Stimulated activated memory B cell treated with anti-CD40 and anti-IgM and Interleukin-4, amounts not matched to agents 10 μg/mL and 1 μg/mL and 100 μg/mL, for 72 hours (primary cell): ENCODE measurements around the gene ARID1B.

Source experiments
- ATAC-seq: fragments of 150-1000 bp; cut with Tn5 transposase; 2 replicates; pipeline ENCODE4 v1.10.0; 2021
- H3K27ac Mint-ChIP-seq: one replicate; pipeline ENCODE4 v1.8.0; 2022; ENCODE audit warnings: mild to moderate bottlenecking, mixed read lengths
- H3K27me3 Mint-ChIP-seq: one replicate; pipeline ENCODE4 v1.8.0; 2022; ENCODE audit warnings: mixed read lengths
- H3K36me3 Mint-ChIP-seq: one replicate; pipeline ENCODE4 v1.8.0; 2022; ENCODE audit warnings: mixed read lengths
- H3K4me1 Mint-ChIP-seq: one replicate; pipeline ENCODE4 v1.8.0; 2022; ENCODE audit warnings: mixed read lengths
- H3K4me3 Mint-ChIP-seq: one replicate; pipeline ENCODE4 v1.8.0; 2022; ENCODE audit warnings: mild to moderate bottlenecking, moderate library complexity, mixed read lengths
- H3K9me3 Mint-ChIP-seq: one replicate; pipeline ENCODE4 v1.8.0; 2022; ENCODE audit warnings: mixed read lengths

ARID1B gene

DNA sequence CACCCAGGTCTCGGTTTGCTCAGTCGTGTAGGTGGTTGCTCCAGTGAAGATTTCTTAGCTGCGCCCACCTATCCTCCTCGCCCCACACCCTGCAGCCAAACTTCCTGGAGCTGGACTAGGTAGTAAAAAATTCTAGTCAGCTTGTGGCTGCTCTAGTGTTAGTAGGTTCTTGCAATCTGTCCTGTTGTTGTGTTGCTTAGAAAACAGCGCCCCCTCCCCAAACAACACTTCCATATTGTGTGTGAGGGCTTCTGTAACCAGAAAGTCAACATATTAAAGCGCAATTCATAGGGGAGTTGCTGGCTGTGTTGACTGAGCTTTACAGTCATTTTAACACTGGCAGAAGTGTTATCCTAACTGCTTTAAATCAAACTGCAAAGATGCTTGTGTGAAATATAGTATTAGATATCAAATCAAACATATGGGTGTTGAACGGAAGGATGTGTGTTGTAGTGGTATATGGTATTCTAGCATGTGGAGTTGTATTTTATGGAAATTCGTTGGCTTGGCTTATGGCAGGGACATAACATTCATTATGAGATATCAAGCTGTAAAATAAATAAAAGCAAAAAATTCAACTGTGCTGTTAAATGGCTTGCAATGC is 122.5 kb downstream of the ARID1B start:
- no peak overlapping the region for H3K4me3 Mint-ChIP-seq
- ATAC-seq = no peak
- no peak overlapping the region for H3K27ac Mint-ChIP-seq

DNA sequence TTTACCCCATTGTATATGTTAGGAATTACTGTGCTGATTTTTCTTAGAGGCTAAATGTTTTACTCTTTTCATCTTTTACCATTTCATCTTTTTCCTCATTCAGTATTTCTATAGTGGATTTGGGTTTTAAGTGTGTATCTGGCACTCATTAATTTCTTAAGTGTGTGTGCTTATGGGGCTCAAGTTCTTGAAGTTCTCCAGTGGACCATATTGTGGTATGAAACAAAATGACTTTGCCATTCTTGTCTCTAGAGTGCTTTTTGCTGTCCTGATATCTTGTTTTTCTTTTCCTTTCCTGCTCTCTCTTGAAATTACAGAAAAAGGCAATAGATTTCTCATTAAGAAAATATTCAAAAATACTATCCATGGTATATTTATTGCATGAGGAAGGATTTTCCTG is 123.1 kb downstream of the ARID1B start:
- no peak for ATAC-seq
- peaks cover 60% of the 10 kb centered on the region for H3K4me1 Mint-ChIP-seq

More for the DNA sequence above, 122.5 kb downstream of the ARID1B start:
- Mint-ChIP-seq H3K27me3 (no peaks in the 10 kb centered on the region), H3K4me1 (peaks cover 66% of the 10 kb centered on the region), H3K9me3 (no peaks in the 10 kb centered on the region), H3K36me3 (peaks cover 24% of the 10 kb centered on the region)

DNA sequence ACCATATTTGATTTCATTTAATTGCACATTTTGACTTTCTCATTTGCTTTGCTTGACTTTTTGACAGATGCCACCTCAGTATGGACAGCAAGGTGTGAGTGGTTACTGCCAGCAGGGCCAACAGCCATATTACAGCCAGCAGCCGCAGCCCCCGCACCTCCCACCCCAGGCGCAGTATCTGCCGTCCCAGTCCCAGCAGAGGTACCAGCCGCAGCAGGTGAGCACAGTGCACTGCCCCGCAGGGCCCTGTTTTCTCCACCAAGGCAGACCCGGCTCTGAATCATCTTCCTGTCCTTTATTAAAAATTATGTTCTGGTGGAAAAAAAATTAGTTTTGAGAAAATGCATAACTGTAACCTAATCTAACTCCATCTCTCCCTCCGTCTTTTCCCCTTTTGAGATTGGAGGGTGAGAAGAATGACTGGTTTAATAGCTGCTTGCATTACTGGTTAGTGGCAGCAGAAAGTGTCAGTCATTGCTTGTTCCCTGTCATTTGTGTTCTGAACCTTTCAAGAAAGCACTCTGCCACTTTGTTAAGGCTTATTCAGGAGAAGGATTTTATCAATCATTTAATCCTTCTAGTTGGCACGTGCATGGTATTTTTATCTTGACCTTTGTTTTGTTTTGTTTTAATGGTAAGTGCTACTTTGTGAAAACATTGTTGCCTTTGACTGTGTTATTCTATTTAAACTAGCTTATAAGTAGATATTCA is 124.3 kb downstream of the ARID1B start:
- H3K4me1 Mint-ChIP-seq = peaks cover 63% of the 10 kb centered on the region
- H3K4me3 Mint-ChIP-seq = no peak overlapping the region

More for the DNA sequence above, 123.1 kb downstream of the ARID1B start:
- no peaks in the 10 kb centered on the region for H3K27me3 Mint-ChIP-seq
- no peak overlapping the region for H3K4me3 Mint-ChIP-seq
- peaks cover 24% of the 10 kb centered on the region for H3K36me3 Mint-ChIP-seq
- no peak overlapping the region for H3K27ac Mint-ChIP-seq
- H3K9me3 Mint-ChIP-seq = no peaks in the 10 kb centered on the region

DNA sequence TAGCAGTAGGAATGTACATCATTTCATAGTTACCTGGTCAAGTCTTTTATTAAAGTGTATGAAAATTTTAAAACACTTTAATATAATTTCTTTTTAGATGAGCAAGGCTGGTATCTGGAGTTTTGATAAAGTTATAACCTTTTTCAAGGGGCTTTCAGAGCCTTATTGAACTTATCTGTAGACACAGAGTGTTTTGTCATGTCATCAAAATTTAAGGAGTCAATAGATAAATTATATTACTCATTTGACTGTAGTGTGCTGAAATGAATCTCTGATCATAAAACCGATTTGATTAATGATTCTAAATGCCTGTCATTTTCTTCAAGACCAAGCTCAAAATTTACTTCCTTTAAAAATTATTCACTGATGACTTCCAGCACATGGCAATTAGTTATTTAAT is 125.6 kb downstream of the ARID1B start:
- H3K4me3 Mint-ChIP-seq = no peak overlapping the region
- peaks cover 68% of the 10 kb centered on the region for H3K4me1 Mint-ChIP-seq
- no peak for ATAC-seq
- H3K27ac Mint-ChIP-seq = no peak overlapping the region
- no peaks in the 10 kb centered on the region for H3K27me3 Mint-ChIP-seq
- peaks cover 44% of the 10 kb centered on the region for H3K36me3 Mint-ChIP-seq
- no peaks in the 10 kb centered on the region for H3K9me3 Mint-ChIP-seq

More for the DNA sequence above, 124.3 kb downstream of the ARID1B start:
- Mint-ChIP-seq H3K27ac (no peak overlapping the region), H3K9me3 (no peaks in the 10 kb centered on the region), H3K27me3 (no peaks in the 10 kb centered on the region), H3K36me3 (peaks cover 33% of the 10 kb centered on the region)
- ATAC-seq = no peak

DNA sequence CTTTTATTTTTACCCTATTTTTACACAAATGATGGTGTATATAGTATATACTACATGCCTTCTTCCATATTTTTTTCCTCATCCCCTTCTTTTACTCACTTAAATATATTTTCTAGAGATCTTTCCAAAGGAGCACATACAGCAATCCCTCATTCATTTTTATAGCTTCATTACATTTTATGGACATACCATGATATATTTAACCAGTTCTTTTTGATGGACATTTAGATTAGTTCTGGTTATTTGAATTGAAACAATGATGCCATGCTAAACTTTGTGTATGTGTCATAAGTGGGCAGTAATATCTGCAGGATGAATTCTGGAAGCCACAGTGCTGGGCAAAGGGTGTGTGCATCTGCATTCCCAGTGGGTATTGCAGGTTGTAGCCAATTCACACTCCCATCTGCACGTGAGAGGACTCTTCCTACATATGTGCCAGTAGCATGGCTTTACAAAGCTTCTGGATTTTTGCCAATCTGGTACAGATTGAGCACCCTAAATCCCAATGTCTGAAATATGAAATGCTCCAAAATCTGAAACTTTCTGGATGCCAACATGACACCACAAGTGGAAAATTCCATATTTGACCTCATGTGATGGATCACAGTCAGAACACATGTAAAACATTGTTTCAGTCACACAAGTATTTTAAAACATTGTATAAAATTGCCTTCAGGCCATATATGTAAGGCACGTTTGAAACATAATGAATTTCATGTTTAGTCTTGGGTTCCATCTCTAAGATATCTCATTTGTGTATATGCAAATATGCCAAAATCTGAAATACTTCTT is 127.2 kb downstream of the ARID1B start:
- peaks cover 53% of the 10 kb centered on the region for H3K36me3 Mint-ChIP-seq
- peak overlapping the region; percentile 57 for H3K27ac Mint-ChIP-seq
- H3K9me3 Mint-ChIP-seq = no peaks in the 10 kb centered on the region
- peaks cover 62% of the 10 kb centered on the region for H3K4me1 Mint-ChIP-seq
- H3K4me3 Mint-ChIP-seq = no peak overlapping the region
- ATAC-seq = no peak
- no peaks in the 10 kb centered on the region for H3K27me3 Mint-ChIP-seq

DNA sequence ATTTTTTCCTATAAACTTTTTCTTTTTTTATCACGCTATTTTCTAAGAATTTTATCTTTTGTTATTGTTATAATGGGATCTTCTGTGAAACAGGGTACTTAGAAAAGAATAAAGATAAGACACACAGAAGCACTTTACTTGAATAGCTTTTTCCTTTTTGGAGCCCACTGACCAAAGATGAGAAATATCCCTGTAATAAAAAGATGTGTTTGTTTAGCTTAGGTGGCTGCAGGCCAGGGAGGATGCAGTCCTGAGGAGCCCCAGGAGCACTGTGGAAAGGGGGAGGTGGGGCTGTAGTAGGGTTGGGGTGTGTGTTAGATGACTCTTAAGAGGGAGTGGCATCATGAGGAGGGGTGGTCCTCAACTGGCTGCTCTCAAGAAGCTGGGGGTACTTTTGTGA is 128.6 kb downstream of the ARID1B start:
- no peak for ATAC-seq
- Mint-ChIP-seq H3K27ac (no peak overlapping the region), H3K36me3 (peaks cover 53% of the 10 kb centered on the region), H3K27me3 (no peaks in the 10 kb centered on the region), H3K4me3 (no peak overlapping the region), H3K9me3 (no peaks in the 10 kb centered on the region), H3K4me1 (peaks cover 64% of the 10 kb centered on the region)

GRCh38 chr6:156906451-156906850 is 129.3 kb downstream of the ARID1B start:
- H3K27ac Mint-ChIP-seq = no peak overlapping the region
- H3K4me3 Mint-ChIP-seq = no peak overlapping the region
- peaks cover 60% of the 10 kb centered on the region for H3K4me1 Mint-ChIP-seq
- peaks cover 52% of the 10 kb centered on the region for H3K36me3 Mint-ChIP-seq
- H3K27me3 Mint-ChIP-seq = no peaks in the 10 kb centered on the region
- ATAC-seq = no peak
- H3K9me3 Mint-ChIP-seq = no peaks in the 10 kb centered on the region

GRCh38 chr6:156909212-156910010 is 132.2 kb downstream of the ARID1B start:
- Mint-ChIP-seq H3K27ac (no peak overlapping the region), H3K4me1 (peaks cover 71% of the 10 kb centered on the region), H3K36me3 (peaks cover 52% of the 10 kb centered on the region), H3K4me3 (no peak overlapping the region), H3K27me3 (no peaks in the 10 kb centered on the region), H3K9me3 (peaks cover 4% of the 10 kb centered on the region)
- no peak for ATAC-seq

DNA sequence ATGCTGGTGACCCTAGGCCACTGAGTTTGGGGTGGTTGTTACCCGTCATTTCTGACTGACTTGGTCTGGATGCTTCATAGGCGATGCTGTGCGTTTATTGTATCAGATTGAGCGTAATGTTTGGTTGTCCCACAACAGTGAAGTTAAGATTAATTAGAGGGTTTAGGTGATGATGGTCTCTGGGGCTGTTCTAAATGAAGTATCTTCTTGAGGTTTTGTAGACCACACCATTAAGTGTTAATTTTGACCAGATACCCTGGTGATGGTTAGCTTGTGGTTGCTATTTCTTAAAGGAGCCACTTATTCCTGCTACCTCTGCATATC is 132.8 kb downstream of the ARID1B start:
- Mint-ChIP-seq H3K27me3 (no peaks in the 10 kb centered on the region), H3K27ac (no peak overlapping the region), H3K4me1 (peaks cover 77% of the 10 kb centered on the region), H3K9me3 (peaks cover 4% of the 10 kb centered on the region), H3K4me3 (no peak overlapping the region), H3K36me3 (peaks cover 57% of the 10 kb centered on the region)
- no peak for ATAC-seq

- Mint-ChIP-seq H3K27ac (no peak overlapping the region), H3K4me1 (peaks cover 73% of the 10 kb centered on the region), H3K36me3 (peaks cover 51% of the 10 kb centered on the region)
These were observed 133.8 kb downstream of the ARID1B start for GRCh38 chr6:156910938-156911337.

GRCh38 chr6:156911581-156911980 is 134.4 kb downstream of the ARID1B start:
- Mint-ChIP-seq H3K9me3 (peaks cover 4% of the 10 kb centered on the region), H3K27ac (peak overlapping the region; percentile 64), H3K4me1 (peaks cover 74% of the 10 kb centered on the region), H3K36me3 (peaks cover 47% of the 10 kb centered on the region), H3K27me3 (no peaks in the 10 kb centered on the region), H3K4me3 (no peak overlapping the region)
- no peak for ATAC-seq

More at GRCh38 chr6:156910938-156911337, 133.8 kb downstream of the ARID1B start:
- no peak for ATAC-seq
- Mint-ChIP-seq H3K4me3 (no peak overlapping the region), H3K9me3 (peaks cover 4% of the 10 kb centered on the region), H3K27me3 (no peaks in the 10 kb centered on the region)

- H3K4me1 Mint-ChIP-seq = peaks cover 74% of the 10 kb centered on the region
- peak; percentile 31 for ATAC-seq
These were observed 135.3 kb downstream of the ARID1B start for GRCh38 chr6:156912431-156912830.

GRCh38 chr6:156914181-156914580 is 137.0 kb downstream of the ARID1B start:
- ATAC-seq = no peak
- Mint-ChIP-seq H3K27me3 (no peaks in the 10 kb centered on the region), H3K36me3 (peaks cover 28% of the 10 kb centered on the region), H3K4me1 (peaks cover 77% of the 10 kb centered on the region), H3K27ac (peak overlapping the region; percentile 1), H3K9me3 (peaks cover 4% of the 10 kb centered on the region), H3K4me3 (no peak overlapping the region)

More at GRCh38 chr6:156912431-156912830, 135.3 kb downstream of the ARID1B start:
- H3K36me3 Mint-ChIP-seq = peaks cover 38% of the 10 kb centered on the region
- no peaks in the 10 kb centered on the region for H3K27me3 Mint-ChIP-seq
- no peak overlapping the region for H3K4me3 Mint-ChIP-seq
- H3K27ac Mint-ChIP-seq = peak overlapping the region; percentile 64
- H3K9me3 Mint-ChIP-seq = peaks cover 4% of the 10 kb centered on the region

DNA sequence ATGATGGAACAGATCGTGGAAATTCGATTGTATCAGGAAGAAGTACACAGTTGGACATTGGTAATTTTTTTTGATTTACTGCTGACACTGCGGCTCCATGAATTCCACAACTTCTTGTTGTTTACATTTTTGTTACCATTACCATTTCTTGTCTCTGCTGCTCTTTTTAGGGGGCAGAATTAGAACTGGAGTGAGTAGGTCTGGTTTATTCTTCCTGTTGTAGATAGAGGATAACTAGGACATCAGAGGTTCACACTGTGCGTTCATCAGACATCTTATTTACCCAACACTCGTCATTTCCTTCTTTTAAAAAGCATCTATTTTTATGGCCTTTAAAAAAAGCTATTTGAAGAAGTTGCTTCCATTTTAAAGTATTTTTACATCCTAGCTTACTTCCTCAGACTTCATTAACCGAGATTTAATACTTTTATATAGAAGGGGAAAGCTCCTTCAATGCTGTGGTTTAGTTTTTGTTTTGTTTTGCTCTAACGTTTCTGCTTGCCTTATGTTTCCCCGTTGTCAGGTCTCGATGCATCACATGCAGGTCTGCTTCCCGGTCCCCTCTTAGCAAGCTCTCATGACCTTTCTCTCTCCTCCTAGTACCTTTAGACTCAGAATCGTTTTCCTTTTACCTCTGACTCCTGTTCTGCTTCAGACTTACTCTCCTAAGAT is 139.1 kb downstream of the ARID1B start:
- Mint-ChIP-seq H3K9me3 (peaks cover 4% of the 10 kb centered on the region), H3K27me3 (no peaks in the 10 kb centered on the region), H3K27ac (peak overlapping the region; percentile 87), H3K4me3 (peak overlapping the region; percentile 67), H3K36me3 (peaks cover 28% of the 10 kb centered on the region), H3K4me1 (peaks cover 76% of the 10 kb centered on the region)
- ATAC-seq = no peak
